HepG2 (cell line): Measurements from ENCODE around the gene GNG7. TPM values are rescaled to one million over a fixed set of nuclear protein-coding genes. Genes with fewer than 3 reads are reported as not detected.
A peak's percentile ranks its signal among the peaks of the same experiment; 100 is the strongest.

ENCODE experiments used
- ATAC-seq: fragments of 200-7000 bp; cut with Tn5 transposase; 3 replicates; pipeline ENCODE4 v1.9.1; 2020; ENCODE audit warnings: mild to moderate bottlenecking, moderate library complexity
- BruUV-seq: library from RNA; stranded (reverse); fragments of 400-500 nt; replicated peaks from 2 replicates; lab custom pipeline; 2021; lab: Mats Ljungman, UMichigan
- CTCF ChIA-PET: fragments of 300-600 bp; formaldehyde crosslinking; extraction: SDS; loops from one replicate; lab custom pipeline; 2021; ENCODE audit warnings: low total read pairs, inconsistent platforms, low intra/inter-chr PET ratio; lab: Yijun Ruan, JAX
- POLR2A ChIA-PET: fragments of 350-600 bp; sonication (Branson Sonifier 250); formaldehyde crosslinking; loops from one replicate; lab custom pipeline; 2020; ENCODE audit warnings: antibody characterized with exemption, inconsistent platforms; lab: Yijun Ruan, JAX
- DNase-seq: peaks from one replicate; pipeline ENCODE4 v3.0.0-alpha.2; 2015; ENCODE audit warnings: low spot score
- FAIRE-seq: peaks from 3 replicates; lab custom pipeline; 2011; peaks lifted over from hg19 to GRCh38; lab: Jason Lieb, UNC
- H2AFZ ChIP-seq: one replicate; pipeline ENCODE4 v1.6.1; 2011; ENCODE audit warnings: low read length, inconsistent platforms
- H3K27ac ChIP-seq: fragments of 300-600 bp; 3 replicates; pipeline ENCODE4 v1.8.0; 2011; ENCODE audit warnings: mixed run types, mild to moderate bottlenecking, mixed read lengths, low read length, inconsistent platforms; ENCODE audit not compliant: insufficient read depth; ENCODE audit errors: extremely low read length
- H3K27me3 ChIP-seq, 2 experiments: fragments of 200-600 bp in 1 of 2; 2 replicates in 1 of 2; 3 replicates in 1 of 2; pipeline versions ENCODE4 v1.6.0 to v1.8.0; 2011; ENCODE audit warnings: low read length in 2 of 2, mild to moderate bottlenecking in 2 of 2, moderate library complexity in 2 of 2, inconsistent platforms in 1 of 2; ENCODE audit not compliant: insufficient read depth in 2 of 2, control insufficient read depth in 1 of 2
- H3K36me3 ChIP-seq, 2 experiments: fragments of 200-600 bp in 1 of 2; replicated peaks in 1 of 2; 2 replicates in 1 of 2; 3 replicates in 1 of 2; pipeline versions ENCODE4 v1.5.1 to v1.8.0; 2011; ENCODE audit warnings: low read length in 2 of 2, inconsistent platforms in 1 of 2; ENCODE audit not compliant: insufficient read depth in 2 of 2, control insufficient read depth in 1 of 2
- H3K4me1 ChIP-seq: 2 replicates; pipeline ENCODE4 v1.5.1; 2012; ENCODE audit warnings: low read length, inconsistent platforms; ENCODE audit not compliant: insufficient read depth
- H3K4me2 ChIP-seq: 2 replicates; pipeline ENCODE4 v1.6.0; 2011; ENCODE audit warnings: low read depth, low read length, inconsistent platforms
- H3K4me3 ChIP-seq, 3 experiments: fragments of 200-600 bp in 1 of 3; sonication (generic), shearing (Covaris generic) in 1 of 3; replicated peaks in 1 of 3; 2 replicates each; pipeline ENCODE4 v1.5.1; 2011 to 2016; ENCODE audit warnings: low read length in 3 of 3, inconsistent platforms in 2 of 3, low read depth in 2 of 3, mild to moderate bottlenecking in 2 of 3, control low read depth in 1 of 3, mixed read lengths in 1 of 3; ENCODE audit not compliant: insufficient read depth in 1 of 3
- H3K79me2 ChIP-seq: one replicate; pipeline ENCODE4 v1.6.1; 2011; ENCODE audit warnings: low read length, inconsistent platforms; ENCODE audit not compliant: insufficient read depth
- H3K9ac ChIP-seq: 2 replicates; pipeline ENCODE4 v1.6.0; 2011; ENCODE audit warnings: mild to moderate bottlenecking, low read depth, low read length, inconsistent platforms; ENCODE audit not compliant: insufficient read depth
- H3K9me3 ChIP-seq: 2 replicates; pipeline ENCODE4 v1.5.1; 2012; ENCODE audit warnings: mild to moderate bottlenecking, low read length
- H4K20me1 ChIP-seq: 2 replicates; pipeline ENCODE4 v1.6.0; 2011; ENCODE audit warnings: inconsistent platforms, mild to moderate bottlenecking, low read length, moderate library complexity; ENCODE audit not compliant: insufficient read depth
- ARID3A ChIP-seq: IDR thresholded peaks from 2 replicates; pipeline ENCODE4 v1.6.1; 2012; ENCODE audit warnings: low read depth, low read length, improper control_type of control experiment
- ARID5B ChIP-seq: IDR thresholded peaks from 2 replicates; pipeline ENCODE4 v1.4.0; 2020; ENCODE audit warnings: mild to moderate bottlenecking, missing genetic modification reagents
- ELF3 ChIP-seq: IDR thresholded peaks from 2 replicates; pipeline ENCODE4 v1.6.1; 2016; ENCODE audit warnings: missing genetic modification reagents, missing compliant biosample characterization
- ETV5 ChIP-seq: IDR thresholded peaks from 2 replicates; pipeline ENCODE4 v1.6.1; 2018; ENCODE audit warnings: missing biosample characterization, missing genetic modification reagents, inconsistent platforms, borderline replicate concordance
- FOXA1 ChIP-seq, 2 experiments: fragments of 450-650 bp in 1 of 2; sonication (generic) in 1 of 2; formaldehyde crosslinking in 1 of 2; IDR thresholded peaks; 2 replicates each; pipeline versions ENCODE4 v1.4.0 to v1.6.1; 2016 to 2020; ENCODE audit warnings: missing genetic modification reagents in 1 of 2
- FOXA3 ChIP-seq: IDR thresholded peaks from 2 replicates; pipeline ENCODE4 v1.6.1; 2016; ENCODE audit warnings: missing genetic modification reagents, missing compliant biosample characterization
- GABPA ChIP-seq, 2 experiments: IDR thresholded peaks; 2 replicates each; pipeline ENCODE4 v1.6.1; 2011 to 2016; ENCODE audit warnings: low read depth in 2 of 2, low read length in 1 of 2, missing biosample characterization in 1 of 2, missing genetic modification characterization in 1 of 2
- GATA4 ChIP-seq: sonication (generic); IDR thresholded peaks from 2 replicates; pipeline ENCODE4 v1.6.1; 2016; ENCODE audit warnings: antibody characterized with exemption, low read depth, borderline replicate concordance
- MED1 ChIP-seq: sonication (generic); formaldehyde crosslinking; IDR thresholded peaks from 2 replicates; pipeline ENCODE4 v1.4.0; 2020; ENCODE audit warnings: missing genetic modification reagents
- POLR2AphosphoS2 ChIP-seq: IDR thresholded peaks from 2 replicates; pipeline ENCODE4 v1.6.1; 2011; ENCODE audit warnings: low read depth, low read length, improper control_type of control experiment
- RBAK ChIP-seq: sonication (generic); formaldehyde crosslinking; IDR thresholded peaks from 2 replicates; pipeline ENCODE4 v1.5.1; 2020; ENCODE audit warnings: mild to moderate bottlenecking, missing genetic modification reagents
- RFX5 ChIP-seq: IDR thresholded peaks from 2 replicates; pipeline ENCODE4 v1.6.1; 2011; ENCODE audit warnings: low read depth, low read length, improper control_type of control experiment
- RXRB ChIP-seq: IDR thresholded peaks from 2 replicates; pipeline ENCODE4 v1.6.1; 2016; ENCODE audit warnings: borderline replicate concordance, missing genetic modification reagents, missing compliant biosample characterization
- SAP130 ChIP-seq: IDR thresholded peaks from 2 replicates; pipeline ENCODE4 v1.6.1; 2016; ENCODE audit warnings: low read depth
- SOX5 ChIP-seq: IDR thresholded peaks from 2 replicates; pipeline ENCODE4 v1.6.1; 2016; ENCODE audit warnings: borderline replicate concordance
- YEATS2 ChIP-seq: sonication (generic); formaldehyde crosslinking; IDR thresholded peaks from 2 replicates; pipeline ENCODE4 v1.4.0; 2020; ENCODE audit warnings: missing genetic modification reagents, borderline replicate concordance
- ZKSCAN1 ChIP-seq: fragments of 150-350 bp; IDR thresholded peaks from 2 replicates; pipeline ENCODE4 v1.6.1; 2014; ENCODE audit warnings: low read length
- ZNF616 ChIP-seq: sonication (generic); formaldehyde crosslinking; IDR thresholded peaks from 2 replicates; pipeline ENCODE4 v1.5.0; 2020; ENCODE audit warnings: low read depth, mild to moderate bottlenecking, missing genetic modification reagents
- ZSCAN29 ChIP-seq: sonication (generic); formaldehyde crosslinking; conservative IDR thresholded peaks from 2 replicates; pipeline ENCODE4 v1.4.0; 2020; ENCODE audit warnings: mild to moderate bottlenecking, missing genetic modification reagents
- WGBS: methylation state at CpG from one replicate; pipeline ENCODE4 v1.1.6; 2017; ENCODE audit warnings: low lambda C conversion rate; 5-methylcytosine and 5-hydroxymethylcytosine counted together
- in situ Hi-C: cut with HindIII; loops from 2 replicates; pipeline ENCODE4 v1.10.0; 2017; ENCODE audit warnings: low pct_unique_long_range_greater_than_20kb; ENCODE audit not compliant: extremely low pct_ligation_motif_present
- intact Hi-C: fragments of 100-400 bp; cut with micrococcal nuclease; formaldehyde crosslinking; loops from one replicate; pipeline ENCODE4 v1.10.0; 2022; ENCODE audit not compliant: unreplicated experiment
- polyA plus RNA-seq, 8 experiments: library from polyadenylated mRNA; depleted of rRNA in 3 of 8; stranded (reverse) in 7 of 8; unstranded in 1 of 8; fragments of >200 nt; fragmentation: Illumina TruSeq in 4 of 8; extraction: Trizol in 4 of 8; gene quantifications; 2 replicates each; pipeline versions ENCODE4 v1.2.1 to v1.2.3, GENCODE V29; 2011 to 2016; ENCODE audit warnings: low read depth in 4 of 8, missing spikeins in 1 of 8, mixed read lengths in 1 of 8; ENCODE audit not compliant: insufficient read depth in 1 of 8
- total RNA-seq, 5 experiments: library from RNA; depleted of rRNA; stranded (reverse); fragments of >200 nt; fragmentation: Illumina TruSeq; extraction: Trizol; gene quantifications; 2 replicates each; pipeline ENCODE4 v1.2.3, GENCODE V29; 2016; ENCODE audit warnings: low read depth in 1 of 5

GNG7 gene
- total and polyA plus RNA-seq, 2 of the 13 experiments (the other 11 are each of a cell fraction or from before 2014, with no cell fraction given): 1.4 to 3.3 TPM

GRCh38 chr19:2533686-2534422 lies 168.6 kb downstream of the GNG7 start:
- no peak for FAIRE-seq
- H3K4me1 ChIP-seq: peaks cover 59% of the 10 kb centered on the region
- TF ChIP-seq RXRB (CRISPR knock-in tag) (peak; percentile 10; the same call in 1 of the 2 replicates), SOX5 (CRISPR knock-in tag) (peak; percentile 9; the same call in 1 of the 2 replicates), ETV5 (CRISPR knock-in tag) (peak; percentile 54; the same call in 1 of the 2 replicates), ZKSCAN1 (no peak), ZNF616 (CRISPR knock-in tag) (no peak), GATA4 (peak; percentile 44; the same call in 1 of the 2 replicates), GABPA (IDR thresholded peaks at IDR 0.05; ENCODE audit: low read depth, low read length) (no peak), GABPA (CRISPR knock-in tag; IDR thresholded peaks at IDR 0.05; ENCODE audit: low read depth) (0 out of 2 replicates have a peak, but pooled peaks have one; percentile 28), FOXA3 (CRISPR knock-in tag) (peak; percentile 30; the same call in 1 of the 2 replicates), FOXA1 (IDR thresholded peaks at IDR 0.05) (no peak), FOXA1 (CRISPR knock-in tag; IDR thresholded peaks at IDR 0.05) (0 out of 2 replicates have a peak, but pooled peaks have one; percentile 15), RBAK (CRISPR knock-in tag) (no peak), SAP130 (CRISPR knock-in tag) (0 out of 2 replicates have a peak, but pooled peaks have one; percentile 24), YEATS2 (no peak), ZSCAN29 (CRISPR knock-in tag) (no peak), ARID5B (peak; percentile 26; the same call in 1 of the 2 replicates), ELF3 (peak; percentile 61), MED1 (CRISPR knock-in tag) (peak; percentile 44), RFX5 (no peak), POLR2AphosphoS2 (no peak), ARID3A (peak; percentile 78; the same call in 1 of the 2 replicates)

More at GRCh38 chr19:2533686-2534422, 168.6 kb downstream of the GNG7 start:
- H3K27ac ChIP-seq: peak overlapping the region; percentile 19
- no peak overlapping the region; a peak in 1 of 6 replicates for H3K4me3 ChIP-seq
- no peaks in the 10 kb centered on the region for H3K27me3 ChIP-seq
- H4K20me1 ChIP-seq: no peaks in the 10 kb centered on the region
- no peaks in the 10 kb centered on the region for H3K36me3 ChIP-seq
- peak overlapping the region; percentile 10; the same call in 1 of the 2 replicates for H3K9ac ChIP-seq
- BruUV-seq: no TSS peak
- CTCF ChIA-PET: no interaction called here
- ATAC-seq (no peak; the same call in 2 of the 3 replicates), DNase-seq (no peak)
- H2AFZ ChIP-seq: no peak overlapping the region
- in situ Hi-C loops (no loop called here), intact Hi-C loops (no loop called here)
- 51% methylated on average over 6 of the region's 6 CpGs for WGBS
- H3K4me2 ChIP-seq: peak overlapping the region; percentile 55
- POLR2A ChIA-PET: interaction anchor here (0.7 to 6.8 kb wide), 8 partner anchors 8 to 57 kb away, joined by 3 to 62 read pairs (median 7); partner anchors contain the start of gene GADD45B
- H3K79me2 ChIP-seq: no peaks in the 10 kb centered on the region
- H3K9me3 ChIP-seq: no peaks in the 10 kb centered on the region
